Stimulated activated CD4-positive, alpha-beta T cell treated with anti-CD3 and anti-CD28 coated beads, Interleukin-4, amount 100 ng/mL, for 1 hour (primary cell): ENCODE data around the gene PARN.
A peak's percentile ranks its signal among the peaks of the same experiment; 100 is the strongest.
"Not testable (repeated sequence)": the region's sequence is repeated elsewhere in the genome, so short reads cannot be mapped to it uniquely, and the experiment has no call there.

Experiments
- DNase-seq: peaks from one replicate; pipeline ENCODE4 v3.0.0-alpha.2; 2020

The PARN gene

GRCh38 chr16:14566599-14566998 lies 63.5 kb downstream of the PARN start:
- no peak for DNase-seq

DNA sequence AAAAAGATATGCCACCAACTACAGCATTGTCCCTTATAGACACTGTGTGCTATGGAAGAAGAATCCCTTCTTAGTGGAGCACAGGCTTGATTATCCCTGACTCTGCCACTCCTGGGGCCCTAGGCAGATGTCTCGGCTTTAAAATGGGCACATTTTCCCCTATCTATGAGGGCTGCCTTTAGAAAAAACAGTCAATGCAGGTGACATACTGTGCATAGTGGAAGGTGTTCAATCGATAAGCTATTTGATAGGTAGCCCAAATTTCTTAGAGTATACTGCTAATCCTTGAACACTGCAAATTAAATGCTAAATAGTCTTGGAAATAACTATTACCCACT lies 64.4 kb downstream of the PARN start:
- DNase-seq, result no peak

DNA sequence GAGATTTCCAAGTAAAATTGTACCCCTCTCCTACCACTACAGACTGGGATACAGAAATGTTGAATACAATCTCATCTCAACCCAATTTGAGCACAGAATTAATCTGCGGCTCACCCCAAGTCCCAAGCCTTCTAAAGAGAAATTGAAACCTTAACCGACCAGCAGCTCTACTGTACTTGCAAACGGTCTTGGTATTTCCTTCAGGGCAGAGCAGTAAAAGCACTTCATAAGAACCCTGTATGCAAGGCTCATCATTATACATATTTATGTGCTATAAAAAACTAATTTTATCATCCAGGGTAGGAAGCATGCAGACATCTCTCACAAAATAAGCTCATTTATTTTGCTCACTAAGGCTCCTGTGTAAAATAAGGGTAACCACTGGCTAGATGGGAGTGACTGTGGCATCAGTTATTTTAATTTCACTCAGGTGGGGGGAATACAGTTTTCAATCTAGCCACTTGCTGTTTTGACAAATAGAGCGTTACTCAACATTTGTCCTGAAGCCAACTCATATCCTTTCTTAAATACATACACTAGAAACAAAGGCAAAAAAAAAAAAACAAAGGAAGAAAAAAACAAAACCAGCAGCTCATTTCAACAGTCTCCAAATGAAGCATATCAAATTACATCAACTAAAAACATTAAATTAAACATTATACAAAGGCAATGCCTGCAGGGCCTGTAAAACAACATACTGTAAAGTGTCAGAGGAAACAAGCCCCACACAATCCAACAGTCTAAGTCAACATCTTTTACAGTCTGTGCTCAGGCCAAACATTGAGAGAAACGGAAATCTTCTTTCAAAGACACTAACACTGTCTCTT lies 65.0 kb downstream of the PARN start:
- no peak for DNase-seq

DNA sequence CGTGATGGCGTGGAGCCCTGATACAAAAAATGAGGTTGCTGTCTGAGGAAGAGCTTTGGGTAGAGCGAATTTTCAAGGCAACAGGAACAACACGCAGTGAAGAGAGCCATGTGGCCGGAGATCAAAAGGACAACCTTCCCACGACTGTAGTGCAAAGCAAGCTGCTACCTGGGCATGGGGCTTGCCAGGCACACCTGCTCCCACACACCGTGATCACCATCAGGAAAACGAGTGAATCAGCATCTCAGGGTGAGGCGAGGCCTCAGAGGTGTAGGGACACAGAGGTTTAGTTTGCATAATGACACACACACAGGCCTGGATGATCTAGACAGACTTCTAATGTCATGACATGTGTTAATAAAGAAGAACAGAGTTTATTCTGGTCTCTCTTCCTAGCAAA lies 65.7 kb downstream of the PARN start:
- no peak for DNase-seq

GRCh38 chr16:14562691-14563491 lies 67.2 kb downstream of the PARN start:
- DNase-seq, result no peak

GRCh38 chr16:14560523-14560922 lies 69.5 kb downstream of the PARN start:
- no peak for DNase-seq

- no peak for DNase-seq
Observed at GRCh38 chr16:14559809-14560241, 70.2 kb downstream of the PARN start.

DNA sequence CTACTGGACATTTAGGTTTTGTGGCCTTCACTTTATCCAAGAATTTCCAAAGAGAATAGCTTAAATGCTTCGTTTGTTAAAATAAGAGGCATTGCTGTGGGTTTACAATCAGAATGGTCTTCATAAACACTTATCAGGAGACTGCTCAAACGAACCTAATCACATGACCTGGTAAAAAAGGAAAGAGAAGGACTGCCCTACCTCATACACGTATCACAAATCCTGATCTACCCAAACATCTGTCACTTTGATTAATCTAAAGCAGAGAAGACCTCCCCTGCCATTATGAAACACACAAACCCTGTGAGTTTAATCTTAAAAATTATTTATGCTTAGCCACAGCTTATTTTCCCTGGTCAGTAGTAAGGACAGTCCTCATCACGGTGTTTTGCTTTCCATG lies 76.6 kb downstream of the PARN start:
- DNase-seq, result no peak

DNA sequence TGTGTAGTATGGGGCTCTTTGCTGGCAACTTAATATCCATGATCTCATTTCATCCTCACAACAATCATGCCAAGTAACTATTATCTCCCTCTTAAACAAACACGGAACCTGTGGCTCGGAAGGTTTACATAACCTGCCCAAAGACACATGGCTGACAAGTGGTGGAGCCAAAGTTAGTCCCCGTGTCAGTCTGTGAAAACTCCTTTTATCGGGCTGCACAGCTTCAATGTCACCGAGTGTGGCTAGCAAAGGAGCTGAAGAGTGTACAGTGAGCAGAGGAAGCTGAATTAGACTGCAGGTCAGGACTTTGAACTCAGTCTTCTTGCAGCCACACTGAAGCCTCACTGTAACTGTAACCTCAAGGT lies 80.3 kb downstream of the PARN start:
- no peak for DNase-seq

DNA sequence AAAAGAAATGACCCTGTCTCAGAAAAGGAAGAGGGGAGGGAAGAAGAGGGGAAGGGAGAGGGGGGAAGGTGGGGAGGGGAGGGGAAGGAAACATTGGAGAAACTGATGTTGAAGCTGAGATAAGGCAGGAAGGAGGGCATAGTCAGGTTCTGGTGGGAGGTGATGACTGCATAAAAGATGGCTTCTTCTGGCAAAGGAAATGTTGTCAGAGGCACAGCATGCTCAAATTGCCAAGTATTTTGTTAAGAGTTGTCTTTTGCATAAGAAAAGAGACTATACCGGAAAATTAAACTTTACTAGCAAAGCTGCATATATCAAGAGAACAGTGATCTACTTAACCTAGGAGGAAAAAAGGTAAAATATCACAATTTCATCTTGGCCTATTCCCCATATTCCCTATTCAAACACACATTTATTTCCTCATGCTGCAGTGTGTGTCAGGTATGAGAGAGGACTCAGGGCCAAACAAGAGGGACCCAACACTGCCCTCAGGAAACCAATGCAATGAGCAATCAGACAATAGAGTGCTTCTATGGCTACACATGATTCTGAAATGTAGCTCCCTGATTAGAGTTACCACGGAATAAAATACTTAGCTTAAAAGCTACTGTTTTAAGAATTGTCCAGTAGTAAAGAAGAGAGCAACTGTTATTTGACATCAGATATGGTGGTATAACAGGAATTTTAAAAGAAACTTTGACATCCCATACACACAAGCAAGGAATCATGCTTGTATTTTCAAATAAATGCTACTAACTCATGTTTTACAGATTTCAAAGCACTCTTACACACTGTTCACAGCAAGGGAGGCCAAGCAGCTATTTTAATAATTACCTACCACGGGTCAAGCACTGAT lies 80.9 kb downstream of the PARN start:
- no peak for DNase-seq

DNA sequence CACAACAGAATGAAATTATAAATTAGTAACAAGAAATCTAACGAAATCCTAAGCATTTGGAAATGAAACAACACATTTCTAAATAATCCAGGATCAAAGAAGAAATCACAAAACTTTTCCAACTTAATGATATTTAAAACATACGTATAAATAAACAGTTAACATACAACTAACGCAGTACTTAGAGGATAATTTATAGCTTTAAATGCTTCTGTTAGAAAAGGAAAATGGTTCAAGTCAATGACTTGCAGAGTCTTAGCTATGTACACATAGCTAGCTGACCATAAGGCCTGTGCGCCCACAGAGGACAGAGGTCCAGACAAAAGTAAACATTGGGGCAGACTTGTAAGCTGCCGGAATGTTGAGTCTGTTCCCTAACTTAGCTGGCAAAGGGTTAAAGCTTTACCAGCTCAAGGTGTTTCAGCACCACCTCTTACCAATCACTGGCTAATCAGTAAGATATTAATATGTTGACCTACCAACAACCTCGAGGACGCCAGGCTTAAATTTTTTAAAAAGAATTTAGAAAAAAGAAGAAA lies 84.6 kb downstream of the PARN start:
- no peak for DNase-seq

DNA sequence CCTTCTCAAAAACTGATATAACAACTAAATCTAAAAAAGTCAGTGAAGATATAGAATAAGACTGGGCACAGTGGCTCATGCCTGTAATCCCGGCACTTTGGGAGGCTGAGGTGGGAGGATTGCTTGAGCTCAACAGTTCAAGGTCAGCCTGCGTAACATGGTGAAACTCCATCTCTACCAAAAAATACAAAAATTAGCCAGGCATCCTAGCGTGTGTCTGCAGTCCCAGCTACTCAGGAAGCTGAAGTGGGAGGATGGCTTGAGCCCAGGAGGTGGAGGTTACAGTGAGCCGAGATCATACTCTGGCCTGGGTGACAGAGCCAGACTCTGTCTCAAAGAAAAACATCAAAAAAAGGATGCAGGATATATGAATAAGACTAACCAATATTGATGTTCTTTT lies 85.2 kb downstream of the PARN start:
- not testable (repeated sequence) for DNase-seq

- no peak for DNase-seq
Observed at GRCh38 chr16:14539631-14540030, 90.4 kb downstream of the PARN start.

GRCh38 chr16:14539156-14539555 lies 90.9 kb downstream of the PARN start:
- DNase-seq, result no peak

DNA sequence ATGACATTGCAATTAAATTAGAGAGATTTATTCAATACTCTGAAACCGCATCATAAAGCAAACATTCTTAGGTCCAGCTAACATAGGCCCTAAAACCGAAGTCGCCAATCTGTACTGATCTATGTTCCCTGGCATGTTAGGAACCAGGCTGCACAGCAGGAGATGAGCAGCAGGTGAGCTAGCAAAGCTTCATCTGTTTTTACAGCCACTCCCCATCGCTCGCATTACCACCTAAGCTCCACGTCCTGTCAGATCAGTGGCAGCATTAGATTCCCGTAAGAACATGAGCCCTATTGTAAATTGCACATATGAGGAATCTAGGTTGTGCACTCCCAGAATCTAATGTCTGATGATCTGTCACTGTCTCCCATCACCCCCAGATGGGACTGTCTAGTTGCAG lies 91.5 kb downstream of the PARN start:
- no peak for DNase-seq

DNA sequence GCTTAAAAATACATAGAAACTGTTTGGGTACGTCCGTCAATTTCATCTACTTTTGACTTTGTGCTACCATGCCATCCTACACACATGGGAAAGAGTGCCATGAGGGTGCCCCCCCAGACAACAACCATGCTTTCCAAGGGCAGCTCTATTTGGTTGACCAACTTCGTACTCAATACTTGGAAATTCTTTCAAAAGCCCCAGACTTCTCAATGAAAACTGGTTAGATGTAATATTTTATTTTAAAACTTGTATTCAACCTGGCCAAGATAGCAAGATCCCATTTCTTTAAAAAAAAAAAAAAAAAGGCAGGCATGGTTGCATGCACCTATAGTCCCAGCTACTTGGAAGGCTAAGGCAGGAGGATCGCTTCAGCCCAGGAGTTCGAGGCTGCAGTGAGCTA lies 98.4 kb downstream of the PARN start:
- DNase-seq, result no peak

GRCh38 chr16:14531101-14531500 lies 99.0 kb downstream of the PARN start:
- no peak for DNase-seq

- no peak for DNase-seq
Observed at GRCh38 chr16:14530046-14530445, 100.0 kb downstream of the PARN start.

- peak; percentile 50 for DNase-seq
Observed at GRCh38 chr16:14529010-14529669, 100.9 kb downstream of the PARN start.

DNA sequence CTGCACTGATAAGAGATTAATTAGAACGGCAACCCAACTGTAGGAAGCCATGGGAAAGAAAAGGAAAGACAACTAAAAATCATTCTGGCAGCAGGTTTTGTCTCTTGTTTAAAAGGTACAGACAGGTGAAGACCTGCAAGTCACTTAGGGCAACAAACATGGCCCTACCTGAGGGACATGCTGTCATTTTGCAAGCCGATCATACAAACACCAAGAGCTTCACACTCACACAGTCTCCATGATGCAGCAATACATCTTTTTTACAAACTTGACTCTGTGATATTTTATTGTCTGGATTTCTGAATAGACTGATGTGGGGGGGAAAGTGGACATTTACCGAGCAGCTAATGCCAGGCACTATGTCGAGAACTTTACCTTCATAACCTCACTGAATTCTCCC lies 101.8 kb downstream of the PARN start:
- no peak for DNase-seq

DNA sequence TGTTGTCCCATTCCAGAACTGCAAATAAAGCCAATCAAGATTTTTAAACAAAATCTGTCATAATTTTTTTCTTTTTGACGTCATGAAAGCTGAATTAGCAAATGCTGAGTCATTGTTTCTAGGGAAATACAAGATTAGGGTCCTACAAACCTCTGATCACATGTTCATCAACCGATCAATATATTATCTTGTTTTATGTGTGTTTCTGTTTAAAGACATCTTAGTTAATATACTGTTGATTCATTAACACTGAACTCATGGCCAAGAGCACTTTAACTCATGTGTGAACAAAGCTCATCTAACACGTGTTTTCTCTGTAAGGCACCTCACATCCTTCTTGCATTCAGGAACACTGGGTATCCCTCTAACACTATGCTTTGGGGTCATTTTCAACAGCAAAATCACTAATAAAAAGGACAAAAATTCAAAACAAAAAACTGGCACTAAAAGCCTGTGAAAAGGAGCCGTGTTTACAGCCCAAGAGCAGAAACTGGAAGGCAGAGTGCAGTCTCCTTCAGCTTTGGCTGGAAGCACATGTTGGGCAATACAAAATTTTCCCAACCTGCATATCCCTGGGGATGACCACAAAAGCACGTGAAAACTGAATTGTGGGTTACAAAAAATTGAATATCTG lies 102.5 kb downstream of the PARN start:
- DNase-seq, result no peak

DNA sequence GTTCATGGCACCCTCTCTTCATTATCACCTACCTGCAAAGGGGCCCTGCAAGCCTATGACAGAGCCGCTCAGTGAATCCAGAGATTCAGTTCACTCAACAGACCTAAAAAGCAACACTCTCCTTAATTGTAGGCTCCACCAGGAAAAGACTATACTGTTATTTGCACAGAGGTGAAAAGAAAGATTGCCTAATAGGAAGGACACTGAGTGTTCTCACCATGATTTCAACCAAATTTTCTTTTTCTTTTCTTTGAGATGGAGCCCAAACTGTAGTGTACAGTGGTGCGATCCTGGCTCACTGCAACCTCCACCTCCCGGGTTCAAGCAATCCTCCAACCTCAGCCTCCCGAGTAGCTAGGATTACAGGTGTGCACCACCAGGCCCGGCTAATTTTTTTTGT lies 104.5 kb downstream of the PARN start:
- DNase-seq, result no peak
